ENCODE results near the gene PEPD.
A peak's percentile ranks its signal among the peaks of the same experiment; 100 is the strongest.

The PEPD gene

DNA sequence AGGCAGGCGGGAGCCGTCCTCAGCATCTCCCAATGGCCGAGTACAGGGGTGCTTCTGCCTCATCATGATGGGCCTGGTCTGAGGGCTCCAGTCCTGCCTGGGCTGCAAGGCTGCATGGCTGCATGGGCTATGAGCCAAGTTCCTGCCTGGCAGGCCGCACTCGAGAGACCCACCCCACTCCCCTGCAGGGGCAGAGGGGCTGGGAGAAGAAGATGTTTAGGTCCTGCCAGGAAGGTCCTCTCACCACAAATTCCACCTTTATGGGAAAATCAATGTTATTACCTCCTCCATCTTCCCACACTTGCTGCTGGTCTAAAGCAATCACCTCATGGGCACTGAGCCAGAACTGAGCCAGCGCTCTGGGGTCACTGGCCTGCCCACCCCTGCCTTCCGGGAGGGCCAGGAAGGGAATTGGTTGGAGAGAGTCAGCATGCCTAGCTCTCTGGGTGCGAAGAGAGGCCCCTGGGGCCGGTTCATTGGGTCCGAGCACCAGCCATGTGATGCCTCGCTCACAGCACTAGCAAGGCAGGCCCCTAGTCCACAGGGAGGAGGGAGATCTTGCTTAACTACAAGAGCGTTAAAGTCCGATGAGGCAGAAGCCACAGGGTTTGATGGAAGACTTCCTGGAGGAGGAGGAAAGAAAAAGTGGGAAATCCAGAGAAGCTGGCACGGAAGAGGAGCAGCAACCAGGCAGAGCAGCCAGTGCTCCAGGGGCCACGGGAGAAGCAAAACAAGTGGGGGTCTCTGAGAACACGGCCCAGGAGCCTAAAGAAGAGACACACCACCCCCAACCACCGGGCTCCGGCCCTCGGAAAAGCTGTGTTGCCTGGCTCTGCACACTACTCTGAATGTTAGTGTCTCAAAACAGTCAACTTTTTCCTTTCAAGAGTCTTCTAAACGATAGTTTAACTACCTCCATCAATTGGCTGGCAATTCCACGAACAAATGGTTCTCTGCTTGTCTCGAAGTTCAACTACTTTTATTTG lies 84.9 kb downstream of the PEPD start:
- DNase-seq: no peak

DNA sequence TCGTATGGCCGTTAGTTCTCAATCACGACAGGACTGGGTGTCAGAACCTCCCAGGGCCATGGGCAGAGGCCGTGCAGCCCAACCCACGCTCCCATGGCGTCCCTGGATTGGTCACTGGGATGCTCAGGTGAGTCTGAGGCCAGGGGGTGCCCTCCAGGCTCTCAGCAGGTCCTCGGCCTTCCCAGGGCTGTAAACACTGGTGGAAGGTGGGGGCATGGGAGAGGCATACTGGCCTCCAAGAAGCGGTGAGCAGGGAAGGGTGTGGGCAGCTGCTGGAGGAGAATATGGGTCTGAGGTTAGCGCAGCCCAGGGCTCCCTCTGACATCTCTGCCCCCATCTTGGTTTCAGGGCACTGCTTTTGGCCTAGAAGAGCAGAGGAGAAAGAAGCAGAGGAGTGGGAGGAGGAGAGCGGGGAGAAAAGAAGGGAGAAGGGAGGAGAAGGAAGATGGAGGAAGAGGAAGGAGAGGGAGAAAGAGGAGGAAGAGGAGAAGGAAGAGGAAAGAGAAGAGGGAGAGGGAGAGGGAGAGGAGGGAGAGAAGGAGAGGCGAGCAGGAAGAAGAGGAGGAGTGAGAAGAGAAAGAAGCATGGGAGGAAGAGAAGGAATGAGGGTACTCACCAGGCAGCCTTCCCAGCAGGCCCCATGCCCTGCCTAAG lies 85.8 kb downstream of the PEPD start:
- DNase-seq: no peak

DNA sequence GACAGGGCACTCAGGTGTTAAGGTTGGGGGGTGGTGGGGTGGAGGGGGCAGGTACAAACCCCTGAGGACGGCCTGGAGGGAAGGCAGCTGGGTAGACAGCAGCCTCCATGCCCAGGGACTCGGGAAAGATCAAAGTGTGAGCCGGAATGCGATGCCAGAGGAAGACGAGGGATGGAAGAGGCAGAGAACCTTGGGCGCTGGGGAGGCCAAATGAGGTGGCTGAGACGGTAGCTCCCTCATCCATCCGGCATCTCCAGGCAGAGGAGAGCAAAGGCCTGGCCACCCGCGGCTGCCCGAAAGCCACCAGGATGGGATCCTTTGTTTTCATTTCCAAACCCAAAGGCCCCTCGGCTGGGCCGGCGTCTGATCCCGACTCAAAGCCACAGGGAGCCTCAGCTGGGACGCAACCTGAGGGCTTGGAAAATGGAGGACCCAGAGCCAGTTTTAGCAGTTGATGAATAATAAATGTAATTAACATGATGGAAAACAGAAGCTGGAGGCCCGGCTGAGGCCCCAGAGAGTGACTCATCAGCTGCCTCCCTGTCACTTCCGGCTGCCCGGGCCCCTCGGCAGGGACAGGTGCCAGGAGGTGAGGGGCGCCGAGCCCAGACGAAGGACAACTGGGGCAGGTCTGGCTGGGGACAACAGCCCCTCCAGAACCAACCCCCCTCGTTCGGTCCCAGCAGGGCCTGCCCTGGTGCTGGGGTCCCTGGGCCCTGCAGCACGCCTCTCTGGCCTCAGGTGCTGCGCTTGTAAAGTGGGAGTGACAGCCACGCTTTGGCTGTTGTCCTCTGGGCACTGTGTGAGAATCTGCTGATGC lies 86.5 kb downstream of the PEPD start:
- peak; percentile 4 for DNase-seq

DNA sequence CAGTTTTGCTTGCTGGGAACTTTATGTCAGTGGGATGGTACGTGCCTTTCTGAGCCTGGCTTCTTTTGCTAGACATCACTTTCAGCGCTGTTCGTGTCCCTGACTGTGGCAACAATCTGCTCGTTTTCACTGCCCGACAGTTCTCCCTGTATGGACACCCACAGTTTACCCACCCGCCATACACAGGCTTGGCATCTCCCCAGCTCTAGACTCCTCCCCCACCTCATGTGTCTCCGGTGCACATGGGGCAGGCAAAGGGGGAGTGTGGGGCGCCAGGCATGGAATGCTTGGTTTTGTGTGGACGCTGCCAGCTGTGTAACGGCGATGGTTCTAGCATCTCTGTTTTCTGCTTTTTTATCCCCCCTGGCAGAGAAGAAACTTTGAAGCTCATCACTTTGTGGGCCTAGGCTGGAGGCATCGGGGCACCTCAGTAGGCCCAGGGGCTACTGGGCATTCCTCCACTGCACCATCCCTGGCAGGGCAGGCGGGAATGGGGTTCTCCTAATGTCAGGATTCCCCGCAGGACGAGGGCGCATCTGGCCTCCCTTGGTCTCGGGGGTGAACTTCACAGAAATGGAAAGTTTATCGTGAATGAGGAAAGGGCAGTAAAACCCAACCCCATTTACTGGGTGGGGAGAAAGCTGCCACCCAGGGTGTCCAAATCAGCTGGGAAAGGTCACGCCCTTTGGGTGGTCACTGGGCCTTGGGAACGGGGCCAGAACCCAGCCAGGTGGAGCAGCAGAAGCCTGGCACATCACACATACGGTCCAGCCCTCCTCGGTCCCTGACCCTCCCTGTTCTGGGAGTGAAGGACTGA lies 87.3 kb downstream of the PEPD start:
- no peak for DNase-seq

DNA sequence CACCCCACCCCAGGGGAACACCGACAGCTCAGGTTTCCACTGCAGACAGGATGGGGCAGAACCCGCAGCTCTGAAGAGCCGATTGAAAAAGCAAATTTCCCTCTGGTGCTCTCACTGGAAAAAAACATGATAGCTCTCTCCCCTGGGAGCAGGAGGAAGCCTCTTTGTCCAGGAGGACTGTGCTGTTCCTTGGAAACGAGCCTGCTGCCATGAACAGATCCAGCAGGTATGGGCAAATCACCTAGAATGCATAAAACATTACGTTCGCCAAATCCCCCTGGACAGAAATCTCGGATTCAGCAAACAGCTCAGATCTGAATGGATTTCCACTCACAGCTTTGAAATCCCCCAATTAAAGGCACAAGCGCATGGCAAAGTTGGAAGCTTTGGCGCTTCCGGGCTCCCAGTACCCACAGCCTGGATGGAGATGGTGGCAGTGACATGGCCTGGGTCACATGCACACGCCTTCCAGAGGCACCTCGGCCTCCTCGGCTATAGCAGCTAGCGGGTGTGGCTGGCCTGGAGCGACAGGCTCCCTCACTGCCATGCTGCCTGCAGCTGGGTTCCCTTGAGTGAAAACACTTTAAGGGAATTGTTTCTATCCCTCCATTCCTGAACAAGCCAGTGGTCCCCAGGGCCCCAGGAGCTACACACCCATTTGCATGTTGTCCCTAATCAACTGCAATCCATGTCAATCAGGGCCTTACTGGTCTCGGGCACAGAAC lies 89.0 kb downstream of the PEPD start:
- no peak for DNase-seq

DNA sequence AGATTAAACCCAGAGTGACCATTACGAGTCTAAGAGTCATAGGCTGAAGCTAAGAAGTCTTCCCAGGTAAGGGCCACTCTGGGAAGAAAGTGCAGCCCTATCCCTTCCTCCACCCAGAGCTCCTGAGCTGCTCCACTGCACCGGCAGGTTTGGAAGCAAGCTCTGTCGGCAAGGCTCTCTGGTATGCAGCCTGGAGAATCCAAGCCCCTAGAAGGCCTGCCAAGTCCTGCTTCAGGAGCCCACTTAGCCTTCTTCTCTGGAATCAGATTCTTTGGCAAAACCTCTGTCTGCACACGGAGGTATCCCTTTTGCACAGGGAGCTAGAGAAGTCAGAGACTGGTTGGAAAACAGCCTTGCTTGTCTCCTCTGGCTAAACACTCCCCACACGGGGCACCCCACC lies 89.6 kb downstream of the PEPD start:
- DNase-seq: no peak

DNA sequence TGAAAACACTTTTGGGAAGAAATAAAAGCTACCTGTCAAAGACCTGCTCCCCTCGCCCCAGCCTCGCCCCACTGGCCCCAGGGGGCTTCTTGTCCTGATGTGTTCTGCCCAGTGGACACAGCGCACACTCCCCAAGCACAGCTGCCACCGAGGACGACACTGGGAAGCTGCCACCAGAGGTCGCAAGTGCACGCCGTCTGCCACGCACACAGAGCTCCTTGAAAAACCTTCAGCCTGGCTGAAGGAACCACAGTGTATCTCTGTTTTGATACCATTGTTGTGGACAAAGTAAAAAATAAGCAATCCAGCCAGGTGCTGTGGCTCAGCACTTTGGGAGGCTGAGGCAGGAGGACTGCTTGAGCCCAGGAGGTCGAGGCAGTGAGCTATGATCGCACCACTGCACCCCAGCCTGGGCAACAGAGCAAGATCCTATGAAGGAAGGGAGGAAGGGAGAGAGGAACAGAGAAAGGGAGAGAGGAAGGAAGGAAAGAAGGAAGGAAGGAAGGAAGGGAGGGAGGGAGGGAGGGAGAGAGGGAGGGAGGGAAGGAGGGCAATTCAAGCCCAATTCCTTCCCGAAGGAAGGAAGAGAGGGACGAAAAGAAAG lies 90.8 kb downstream of the PEPD start:
- peak; percentile 9 for DNase-seq

DNA sequence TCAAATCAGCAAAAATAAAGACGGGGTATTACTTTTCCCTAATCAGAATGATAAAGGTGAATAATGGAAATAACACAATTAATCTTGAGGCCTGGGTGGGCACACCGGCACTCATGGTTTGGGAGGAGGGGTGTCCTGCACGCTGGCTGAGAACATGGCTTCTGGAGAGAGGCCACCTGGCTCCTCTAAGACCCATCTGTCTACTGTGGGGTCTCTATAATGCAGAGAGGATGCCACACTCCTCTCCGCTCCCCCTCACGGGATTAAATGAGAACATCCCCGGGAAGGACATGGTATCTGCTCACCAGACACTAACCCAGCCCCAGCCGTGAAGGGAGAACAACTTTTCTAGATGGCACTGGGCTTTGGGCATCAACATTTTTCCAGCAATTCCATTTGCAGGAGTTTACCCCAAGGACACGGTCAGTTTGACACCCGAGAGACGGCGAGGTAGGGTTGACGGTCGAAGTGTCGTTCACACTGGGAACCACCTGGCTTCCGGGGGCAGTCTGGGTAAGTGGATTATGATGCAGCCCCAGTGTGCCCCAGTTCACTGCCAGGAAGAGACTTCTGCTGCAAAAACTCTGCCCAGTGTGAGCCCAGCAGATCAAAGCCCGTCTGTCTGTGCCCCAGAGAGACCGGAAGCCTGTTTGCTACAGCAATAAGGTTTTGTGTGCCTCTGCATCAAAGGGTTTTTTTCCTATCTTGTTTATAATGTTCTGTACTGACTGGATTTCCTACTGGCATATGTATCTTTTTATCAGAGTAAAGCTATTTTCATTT lies 91.5 kb downstream of the PEPD start:
- DNase-seq: no peak

DNA sequence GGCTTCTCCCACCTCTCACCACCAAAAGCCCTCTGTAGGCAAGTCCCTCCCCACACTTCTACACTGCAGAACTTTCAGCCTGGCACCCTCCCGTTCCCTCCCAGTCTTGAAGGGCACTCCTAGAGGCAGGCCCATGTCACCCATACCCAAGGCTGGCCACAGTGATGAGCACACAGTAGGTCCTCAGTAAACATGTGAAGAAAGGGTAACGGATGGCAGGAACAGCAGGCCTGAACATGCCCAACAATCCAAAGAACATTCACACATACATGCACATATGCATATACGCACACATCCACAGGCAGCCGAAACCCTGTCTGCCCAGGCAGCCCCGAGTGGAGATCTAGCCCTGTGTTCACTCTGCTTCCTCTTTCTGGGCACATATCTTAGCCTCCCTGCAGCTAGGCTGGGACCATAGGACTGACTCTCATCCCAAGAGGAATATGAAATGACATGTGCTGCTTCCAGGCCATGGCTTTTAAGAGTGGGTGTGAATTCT lies 92.9 kb downstream of the PEPD start:
- no peak for DNase-seq

DNA sequence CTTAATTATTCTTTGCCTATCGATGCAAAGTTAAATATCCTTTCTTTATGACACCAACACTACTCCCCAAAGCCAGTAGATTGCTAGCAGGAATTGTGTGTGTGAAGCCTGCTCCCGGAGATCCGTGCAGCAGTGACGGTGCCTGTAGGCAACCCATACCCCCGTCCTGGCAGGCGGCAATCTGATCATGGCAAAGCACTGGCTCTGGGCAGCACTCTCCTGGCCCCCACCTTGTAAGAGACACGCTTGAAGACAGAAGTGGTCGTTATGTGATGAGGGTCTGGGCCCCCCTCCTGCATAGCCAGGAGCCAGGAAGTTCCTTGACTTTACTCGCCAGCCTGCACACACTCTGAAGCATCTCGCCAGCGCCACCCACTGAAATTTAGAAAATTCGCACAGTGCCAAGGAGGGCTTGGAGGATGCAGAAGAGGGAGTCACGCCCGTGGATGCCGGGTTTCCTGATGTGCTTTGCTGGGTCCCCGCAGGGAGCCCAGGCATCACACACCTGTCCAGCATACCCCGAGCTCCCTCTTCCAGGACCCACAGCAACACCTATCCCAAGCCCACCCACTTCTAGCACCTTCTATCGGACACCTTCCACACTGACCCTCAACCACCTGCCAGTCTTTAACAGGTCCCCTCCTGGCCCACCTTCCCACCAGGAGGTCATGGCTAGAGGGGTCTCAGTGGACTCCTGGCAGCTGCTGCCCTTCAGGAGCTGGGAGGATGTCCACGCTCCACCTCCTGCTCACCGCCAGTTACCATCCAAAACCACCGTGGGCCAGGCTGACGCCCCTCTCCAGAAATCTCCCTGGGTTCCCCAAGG lies 93.6 kb downstream of the PEPD start:
- no peak for DNase-seq

DNA sequence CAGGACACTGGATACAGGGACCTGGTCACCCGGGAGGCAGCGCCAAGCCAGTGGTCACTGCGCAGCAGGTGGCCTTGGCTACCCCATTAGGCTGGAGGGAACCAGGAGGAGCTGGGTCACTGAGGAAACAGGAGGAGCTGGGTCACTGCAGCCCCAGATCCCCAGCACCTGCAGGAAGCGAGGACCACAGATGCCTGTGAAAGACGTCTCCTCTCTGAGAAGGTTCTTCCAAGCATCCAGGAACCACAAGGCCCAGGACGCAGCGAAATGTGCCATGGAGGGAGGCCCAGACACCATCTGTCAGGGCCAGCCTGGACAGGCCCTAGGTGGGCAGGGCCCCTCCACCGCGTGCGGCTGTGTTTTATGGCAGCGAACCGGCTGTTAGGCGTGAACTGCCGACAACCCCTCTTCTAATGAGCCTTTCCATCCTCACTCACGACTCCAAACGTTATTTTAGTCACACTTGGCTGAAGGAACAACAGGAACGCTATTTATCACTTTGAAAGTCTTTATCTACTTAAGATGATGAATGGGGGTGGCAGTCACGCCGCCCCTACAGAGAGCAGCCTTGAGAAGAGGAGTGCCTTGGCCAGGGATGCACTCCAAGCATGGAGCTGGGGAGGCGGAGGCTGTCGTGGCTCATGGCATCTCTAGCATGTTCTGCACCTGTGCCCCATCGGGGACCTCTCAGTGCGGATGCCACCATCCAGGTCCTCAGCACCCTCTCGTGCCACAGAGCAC lies 94.8 kb downstream of the PEPD start:
- DNase-seq: no peak

DNA sequence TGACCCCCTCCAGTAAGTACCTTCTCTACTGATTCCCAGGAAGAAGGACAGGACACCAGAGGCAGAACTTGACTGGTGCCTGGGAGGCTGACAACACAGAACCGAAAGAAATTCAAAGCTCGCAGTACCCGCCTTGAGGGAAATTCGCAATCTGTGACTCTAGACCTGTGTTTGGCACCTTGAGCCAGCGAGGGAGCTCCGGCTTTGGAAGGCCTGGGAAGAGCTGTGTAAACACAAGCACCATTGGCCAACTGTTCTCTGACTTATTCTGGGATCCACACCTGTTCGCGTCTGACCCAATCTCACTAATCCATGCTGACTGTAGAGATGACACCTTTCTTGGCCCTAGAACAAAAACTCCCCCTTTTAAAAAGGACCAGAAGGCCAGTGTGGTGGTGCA lies 97.4 kb downstream of the PEPD start:
- no peak for DNase-seq

DNA sequence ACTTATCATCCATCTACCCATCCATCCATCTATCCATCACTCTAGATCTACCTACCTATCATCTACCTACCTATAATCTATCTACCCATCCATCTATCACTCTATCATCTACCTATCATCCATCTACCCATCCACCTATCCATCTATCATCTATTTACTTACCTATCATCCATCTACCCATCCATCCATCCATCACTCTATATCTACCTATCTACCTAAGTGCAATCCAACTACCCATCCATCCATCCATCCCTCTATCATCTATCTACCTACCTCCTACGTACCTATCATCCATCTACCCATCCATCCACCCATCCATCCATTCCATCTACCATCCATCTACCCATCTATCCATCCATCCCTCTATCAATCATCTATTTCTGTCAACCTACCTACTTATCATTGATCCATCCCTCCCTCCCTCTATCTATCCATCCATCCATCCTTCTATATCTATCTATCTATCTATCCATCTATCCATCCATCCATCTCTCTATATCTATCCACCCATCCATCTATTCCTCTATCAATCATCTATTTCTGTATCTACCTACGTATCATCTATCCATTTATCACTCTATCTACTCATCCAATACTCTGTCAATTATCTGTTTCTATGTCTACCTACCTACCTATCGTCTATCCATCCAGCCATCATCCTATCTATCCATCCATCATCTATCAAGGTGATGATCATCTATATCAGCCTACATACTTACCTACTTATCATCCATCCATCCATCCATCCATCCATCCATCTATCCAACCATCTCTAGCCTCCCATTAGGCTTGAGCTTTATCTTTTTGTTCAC lies 99.0 kb downstream of the PEPD start:
- no peak for DNase-seq

DNA sequence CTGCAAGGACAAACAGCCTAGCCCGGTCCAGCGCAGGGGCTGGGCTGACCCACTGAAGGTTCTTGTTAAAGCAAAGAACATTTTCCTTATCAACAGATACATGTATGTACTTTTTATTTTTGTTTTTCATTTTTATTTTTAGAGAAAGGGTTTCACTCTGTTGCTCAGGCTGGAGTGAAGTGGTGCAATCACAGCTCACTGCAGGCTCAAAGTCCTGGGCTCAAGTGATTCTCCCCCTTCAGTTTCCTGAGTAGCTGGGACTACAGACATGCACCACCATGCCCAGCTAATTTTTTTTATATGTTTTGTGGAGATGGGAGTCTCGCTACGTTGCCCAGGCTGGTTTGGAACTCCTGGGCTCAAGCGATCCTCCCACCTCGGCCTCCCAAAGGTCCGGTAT lies 100.2 kb downstream of the PEPD start:
- DNase-seq: no peak

DNA sequence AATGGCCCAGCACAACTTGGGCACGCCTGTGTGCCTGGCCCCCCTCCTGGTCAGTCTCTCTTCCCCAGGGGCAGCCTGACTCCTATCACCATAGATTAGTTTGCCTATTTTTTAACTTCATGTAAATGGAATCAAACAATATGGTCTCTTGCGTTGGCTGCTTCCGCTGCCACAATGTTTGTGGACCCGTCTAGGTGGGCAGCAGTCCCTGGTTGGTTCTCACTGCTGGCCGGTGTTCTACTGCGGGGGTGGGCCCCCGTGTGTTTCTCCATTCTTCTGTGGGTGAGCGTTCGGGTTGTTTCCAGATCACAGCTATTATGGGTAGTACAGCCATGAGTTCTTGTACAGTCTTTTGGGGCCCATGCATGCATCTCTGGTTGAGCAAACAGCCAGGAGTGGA lies 100.8 kb downstream of the PEPD start:
- no peak for DNase-seq

DNA sequence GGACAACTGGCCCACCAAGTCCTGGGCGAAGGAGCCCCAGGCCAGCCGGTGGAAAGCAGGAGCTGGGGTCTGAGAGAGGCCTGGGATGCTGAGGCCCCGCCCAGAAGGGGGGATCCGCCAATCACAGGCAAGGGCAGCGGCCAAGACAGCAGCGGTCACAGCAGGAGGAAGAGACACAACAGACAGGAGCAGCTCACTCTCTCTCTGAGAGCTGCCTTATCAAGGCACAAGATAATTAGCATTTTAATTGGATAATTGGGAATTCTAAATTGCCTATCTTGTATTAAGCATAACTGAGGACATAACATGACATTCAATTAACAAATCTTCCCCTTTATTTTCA lies 101.8 kb downstream of the PEPD start:
- DNase-seq: no peak

DNA sequence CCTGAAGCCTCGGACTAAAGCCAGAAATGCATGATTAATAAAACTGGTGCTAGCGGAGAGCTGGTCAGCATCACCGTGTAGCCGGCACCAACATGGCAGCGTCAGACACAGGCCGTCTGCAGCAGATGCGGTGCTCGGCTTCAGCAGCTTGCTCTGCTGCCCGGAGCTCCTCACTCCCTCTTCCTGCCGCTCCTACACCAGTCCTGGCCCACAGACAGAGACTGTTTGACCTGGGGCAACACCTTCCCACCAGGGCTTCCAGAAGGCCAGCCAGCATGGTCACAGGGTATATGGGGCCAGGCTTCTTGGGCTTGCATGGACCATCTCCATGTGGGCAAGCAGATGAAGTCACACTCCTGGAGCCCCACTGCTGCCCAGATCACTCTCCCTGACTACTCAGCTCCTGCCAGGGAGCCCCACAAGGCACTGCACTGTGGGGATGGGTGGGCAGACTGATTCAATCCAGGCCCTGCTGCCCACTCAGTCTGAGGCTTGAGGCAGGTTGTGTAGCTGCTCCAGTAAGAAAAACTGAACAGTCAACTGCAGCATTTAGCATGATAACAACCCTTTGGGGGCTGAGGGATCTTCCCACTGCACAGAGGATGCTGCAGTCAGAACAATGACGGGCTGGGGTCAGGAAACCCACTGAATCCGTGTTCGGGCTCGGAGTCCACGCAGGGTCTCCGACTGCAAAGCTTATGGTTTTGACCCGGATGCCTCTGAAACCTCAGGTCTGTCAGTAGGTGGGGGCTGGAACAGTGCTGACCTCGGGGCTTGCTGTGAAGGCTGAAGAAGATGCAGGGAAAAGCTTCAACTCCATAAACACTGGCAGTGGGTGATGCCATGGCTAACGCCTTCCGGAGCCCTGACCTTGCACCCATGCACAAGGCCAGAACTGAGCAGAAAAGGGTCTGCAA lies 102.5 kb downstream of the PEPD start:
- DNase-seq: no peak

All from amniotic stem cell (primary cell).